Psoas muscle (tissue), 8 donors: Measurements from ENCODE around the gene AHI1. TPM values are rescaled to one million over a fixed set of nuclear protein-coding genes. Genes with fewer than 3 reads are reported as not detected.

ENCODE experiments used
- ATAC-seq, 4 donors: fragments of 200-7000 bp; cut with Tn5 transposase; one replicate each; pipeline ENCODE4 v1.9.1; 2020; ENCODE audit warnings: moderate library complexity in 3 of 4, mild to moderate bottlenecking in 2 of 4
- DNase-seq, 2 donors: peaks; one replicate each; pipeline ENCODE4 v3.0.0-alpha.2; 2020
- H3K27ac ChIP-seq: fragments of 200-600 bp; one replicate; pipeline ENCODE4 v1.8.0; 2022
- H3K27me3 ChIP-seq, 3 donors: fragments of 200-600 bp in 1 of 3; one replicate each; pipeline versions ENCODE4 v1.6.1 to v1.8.0; 2013 to 2022; ENCODE audit warnings: low read length in 2 of 3, mild to moderate bottlenecking in 2 of 3, moderate library complexity in 1 of 3; ENCODE audit not compliant: insufficient read depth in 3 of 3
- H3K36me3 ChIP-seq, 2 donors: fragments of 200-600 bp in 1 of 2; one replicate each; pipeline versions ENCODE4 v1.6.1 to v1.8.0; 2013 to 2022; ENCODE audit warnings: low read depth in 1 of 2, mild to moderate bottlenecking in 1 of 2, moderate library complexity in 1 of 2; ENCODE audit not compliant: insufficient read depth in 1 of 2
- H3K4me1 ChIP-seq: fragments of 200-600 bp; one replicate; pipeline ENCODE4 v1.8.0; 2022
- H3K4me3 ChIP-seq: fragments of 200-600 bp; one replicate; pipeline ENCODE4 v1.8.0; 2022; ENCODE audit warnings: mild to moderate bottlenecking
- H3K9me3 ChIP-seq: fragments of 200-600 bp; one replicate; pipeline ENCODE4 v1.8.0; 2022
- WGBS, 3 donors: extraction: QIAGEN DNeasy Blood & Tissue Kit; methylation state at CpG; one replicate each; pipeline versions ENCODE4 v1.1.6 to v1.1.7; 2013; 5-methylcytosine and 5-hydroxymethylcytosine counted together
- intact Hi-C, 2 donors: fragments of 100-400 bp; cut with DNase I; formaldehyde crosslinking; loops; one replicate each; pipeline versions ENCODE4 v1.11.0 to v1.14.2; 2022
- polyA plus RNA-seq, 3 donors: library from polyadenylated mRNA; stranded (reverse); fragments of 200-250 nt; gene quantifications; one replicate each; pipeline ENCODE4 v1.2.3, GENCODE V29; 2013
- total RNA-seq, 4 donors: library from RNA; stranded (reverse); fragmentation: NEBNext Ultra II Directional in 2 of 4; extraction: Animal tissue kit (Norgen Biotek cat#: 25700) in 2 of 4; gene quantifications; one replicate each; pipeline versions ENCODE4 v1.2.1 to v1.2.4, GENCODE V29; 2021 to 2023
- TF ChIP-seq, protein P1 (sequence below): fragments of 200-600 bp; IDR thresholded peaks from one replicate; pipeline ENCODE4 v1.8.0; 2022; ENCODE audit warnings: antibody characterized with exemption
- donor health status: healthy with polysubstance abuse.
- donor health status: DM: no; HTN: no; CAD: no; lungs with moderate emphysema.
- donor health status: Bipolar disorder and iron deficiency.
- donor health status: healthy.
- donor health status: DM: yes; HTN: yes; CAD: no.
- donor health status: DM: no; HTN: no; CAD: no.
- donor health status: DM: no; HTN: no; CAD: no.
- donor health status: DM: yes; HTN: yes; CAD: no.

AHI1 gene
- total and polyA plus RNA-seq, 7 donors: 5.5 to 14.2 (median 8.3) TPM

DNA sequence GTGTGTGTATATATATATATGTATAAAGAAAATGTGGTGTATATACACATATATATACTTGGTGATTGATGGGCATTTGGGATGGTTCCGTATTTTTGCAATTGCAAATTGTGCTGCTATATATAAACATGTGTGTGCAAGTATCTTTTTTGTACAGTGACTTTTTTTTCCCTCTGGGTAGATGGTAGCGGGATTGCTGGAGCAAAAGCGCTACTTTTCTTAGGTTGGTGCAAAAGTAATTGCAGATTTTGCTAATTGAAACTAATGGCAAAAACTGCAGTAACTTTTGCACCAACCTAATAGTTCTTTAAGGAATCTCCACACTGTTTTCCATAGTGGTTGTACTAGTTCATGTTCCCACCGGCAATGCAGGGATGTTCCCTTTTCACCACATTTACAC is 135.4 kb downstream of the AHI1 start:
- intact Hi-C loops: no loop called here
- no peak for ATAC-seq

DNA sequence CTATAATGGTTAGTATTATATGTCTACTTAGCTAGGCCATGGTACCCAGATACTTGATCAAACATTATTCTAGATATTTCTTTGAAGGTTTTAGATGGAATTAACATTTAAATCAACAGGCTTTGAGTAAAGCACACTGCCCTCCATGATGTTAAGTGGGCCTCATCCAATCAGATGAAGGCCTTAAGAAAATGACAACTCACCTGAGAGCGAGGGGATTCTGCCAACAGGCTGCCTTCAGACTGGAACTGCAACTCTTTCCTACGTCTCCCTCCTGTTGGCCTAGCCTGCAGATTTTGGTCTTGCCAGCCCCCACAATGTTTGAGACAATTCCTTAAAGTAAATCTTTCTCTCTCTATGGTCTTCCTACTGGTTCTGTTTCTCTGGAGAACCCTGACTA is 137.3 kb downstream of the AHI1 start:
- Histone ChIP-seq H3K9me3 (no peaks in the 10 kb centered on the region), H3K27me3 (no peaks in the 10 kb centered on the region), H3K36me3 (no peaks in the 10 kb centered on the region), H3K27ac (no peak overlapping the region), H3K4me3 (no peak overlapping the region), H3K4me1 (no peaks in the 10 kb centered on the region)
- no peak for ATAC-seq
- no peak for DNase-seq
- TF ChIP-seq, protein P1, sequence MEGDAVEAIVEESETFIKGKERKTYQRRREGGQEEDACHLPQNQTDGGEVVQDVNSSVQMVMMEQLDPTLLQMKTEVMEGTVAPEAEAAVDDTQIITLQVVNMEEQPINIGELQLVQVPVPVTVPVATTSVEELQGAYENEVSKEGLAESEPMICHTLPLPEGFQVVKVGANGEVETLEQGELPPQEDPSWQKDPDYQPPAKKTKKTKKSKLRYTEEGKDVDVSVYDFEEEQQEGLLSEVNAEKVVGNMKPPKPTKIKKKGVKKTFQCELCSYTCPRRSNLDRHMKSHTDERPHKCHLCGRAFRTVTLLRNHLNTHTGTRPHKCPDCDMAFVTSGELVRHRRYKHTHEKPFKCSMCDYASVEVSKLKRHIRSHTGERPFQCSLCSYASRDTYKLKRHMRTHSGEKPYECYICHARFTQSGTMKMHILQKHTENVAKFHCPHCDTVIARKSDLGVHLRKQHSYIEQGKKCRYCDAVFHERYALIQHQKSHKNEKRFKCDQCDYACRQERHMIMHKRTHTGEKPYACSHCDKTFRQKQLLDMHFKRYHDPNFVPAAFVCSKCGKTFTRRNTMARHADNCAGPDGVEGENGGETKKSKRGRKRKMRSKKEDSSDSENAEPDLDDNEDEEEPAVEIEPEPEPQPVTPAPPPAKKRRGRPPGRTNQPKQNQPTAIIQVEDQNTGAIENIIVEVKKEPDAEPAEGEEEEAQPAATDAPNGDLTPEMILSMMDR: no peak
- 90 to 98% (median 91%) methylated on average over 2 of the region's 2 CpGs for WGBS, 3 donors
- intact Hi-C loops: no loop called here

More for the DNA sequence above, 135.4 kb downstream of the AHI1 start:
- Histone ChIP-seq H3K36me3 (no peaks in the 10 kb centered on the region), H3K9me3 (peaks cover 4% of the 10 kb centered on the region), H3K4me3 (no peak overlapping the region), H3K27ac (no peak overlapping the region), H3K4me1 (no peaks in the 10 kb centered on the region), H3K27me3 (no peaks in the 10 kb centered on the region)
- no peak for DNase-seq
- 96 to 99% (median 97%) methylated on average over 4 of the region's 4 CpGs for WGBS, 3 donors
- TF ChIP-seq, protein P1: no peak

DNA sequence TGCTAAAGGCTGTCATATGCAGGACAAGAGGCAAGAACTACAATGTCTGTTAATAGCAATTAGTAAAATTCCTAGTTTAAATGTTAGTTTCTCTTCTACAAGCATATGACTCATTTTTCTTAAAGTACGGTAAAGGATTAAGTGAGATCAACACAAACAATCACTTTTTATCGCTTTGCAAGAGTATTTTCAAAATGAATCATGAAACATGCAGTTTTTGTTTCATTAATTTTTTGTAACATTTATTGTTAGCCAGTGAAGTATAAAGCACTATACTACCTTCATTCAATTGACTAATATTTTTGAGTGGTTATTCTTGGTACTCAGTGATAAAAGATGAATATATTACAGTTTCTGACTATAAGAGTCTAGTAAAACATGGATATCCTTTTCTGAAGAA is 138.6 kb downstream of the AHI1 start:
- Histone ChIP-seq H3K4me1 (no peaks in the 10 kb centered on the region), H3K36me3 (no peaks in the 10 kb centered on the region), H3K9me3 (no peaks in the 10 kb centered on the region), H3K27ac (no peak overlapping the region), H3K4me3 (no peak overlapping the region), H3K27me3 (no peaks in the 10 kb centered on the region)
- DNase-seq (no peak), ATAC-seq (no peak)
- intact Hi-C loops: no loop called here
- 83 to 88% (median 84%) methylated on average over 2 of the region's 2 CpGs for WGBS, 3 donors
- TF ChIP-seq, protein P1: no peak

DNA sequence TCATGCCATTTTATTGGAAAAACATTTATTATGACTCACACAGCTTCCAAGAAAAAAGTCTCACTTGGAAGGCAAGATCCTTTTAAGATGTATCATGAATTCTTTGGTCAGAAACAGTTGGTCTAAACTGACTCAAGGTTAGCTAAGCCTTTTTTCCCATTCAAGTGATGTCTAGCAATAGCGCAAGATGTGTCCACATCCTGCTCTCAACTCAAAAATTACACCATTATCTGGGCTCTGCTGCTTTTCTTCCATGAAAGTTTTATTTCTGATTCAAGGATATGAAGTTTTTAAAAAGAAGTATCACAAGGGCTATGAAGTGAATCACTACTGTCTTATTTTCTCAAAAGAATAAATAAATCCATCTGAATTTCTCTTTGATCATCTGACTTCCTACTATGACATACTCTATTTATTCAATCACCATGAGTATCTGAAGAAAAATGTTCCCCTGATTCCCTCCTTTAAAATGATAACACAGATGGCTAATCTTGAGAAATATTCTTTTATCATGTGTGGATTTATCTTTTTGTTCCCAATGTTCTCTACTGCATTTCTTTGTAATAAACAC is 139.2 kb downstream of the AHI1 start:
- Histone ChIP-seq H3K9me3 (no peaks in the 10 kb centered on the region), H3K4me1 (no peaks in the 10 kb centered on the region), H3K27me3 (no peaks in the 10 kb centered on the region), H3K4me3 (no peak overlapping the region), H3K27ac (no peak overlapping the region), H3K36me3 (no peaks in the 10 kb centered on the region)
- TF ChIP-seq, protein P1: no peak
- DNase-seq (no peak), ATAC-seq (no peak)
- intact Hi-C loops: no loop called here
- 95 to 100% (median 100%) methylated on average over 1 of the region's 1 CpG for WGBS, 3 donors

DNA sequence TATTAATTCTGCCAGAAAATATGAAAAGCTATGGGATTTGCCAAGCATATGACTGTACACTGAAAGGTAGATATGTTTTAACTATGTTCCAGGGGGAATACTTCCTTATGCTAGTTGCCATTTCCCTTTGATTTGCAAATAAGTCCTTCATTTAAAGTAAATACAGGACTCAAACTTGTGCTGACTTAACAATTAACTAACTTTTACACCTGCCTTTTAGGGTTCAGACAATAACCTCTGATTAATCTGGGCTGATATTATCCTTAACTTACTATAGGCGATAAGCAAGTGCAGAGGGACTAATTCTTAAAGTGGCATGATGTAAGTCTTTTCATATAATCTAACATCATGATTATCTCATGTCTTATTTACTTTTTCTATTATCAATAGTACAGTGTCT is 143.1 kb downstream of the AHI1 start:
- ATAC-seq (no peak), DNase-seq (no peak)
- Histone ChIP-seq H3K9me3 (no peaks in the 10 kb centered on the region), H3K27me3 (no peaks in the 10 kb centered on the region), H3K4me3 (no peak overlapping the region), H3K4me1 (no peaks in the 10 kb centered on the region), H3K27ac (no peak overlapping the region), H3K36me3 (no peaks in the 10 kb centered on the region)
- WGBS, 3 donors: 93 to 97% (median 95%) methylated on average over 1 of the region's 1 CpG
- intact Hi-C loops: no loop called here
- TF ChIP-seq, protein P1: no peak
